Stimulated activated CD4-positive, alpha-beta T cell treated with anti-CD3 and anti-CD28 coated beads, Interleukin-12 subunit alpha, Interleukin-12 subunit beta, amount 100 ng/mL, for 48 hours (primary cell): ENCODE results near the gene NME8.

Experiments used
- DNase-seq, 3 donors: peaks; one replicate each; pipeline ENCODE4 v3.0.0-alpha.2; 2020; ENCODE audit warnings: low read depth in 2 of 3, low spot score in 1 of 3

Gene NME8

GRCh38 chr7:37932543-37932942, 84.1 kb downstream of the NME8 start:
- DNase-seq = no peak

- no peak for DNase-seq
These were observed 84.7 kb downstream of the NME8 start for GRCh38 chr7:37933018-37933566.

GRCh38 chr7:37942934-37943610, 94.7 kb downstream of the NME8 start:
- no peak for DNase-seq

GRCh38 chr7:37943905-37944736, 95.7 kb downstream of the NME8 start:
- DNase-seq = no peak

- DNase-seq = no peak
These were observed 96.3 kb downstream of the NME8 start for GRCh38 chr7:37944737-37945054.

- DNase-seq = no peak
These were observed 96.9 kb downstream of the NME8 start for GRCh38 chr7:37945336-37945735.

- no peak for DNase-seq
These were observed 98.9 kb downstream of the NME8 start for GRCh38 chr7:37947138-37947940.

- no peak for DNase-seq
These were observed 99.5 kb downstream of the NME8 start for GRCh38 chr7:37947941-37948210.
